ENCODE results near the gene TXNDC9.

DNA sequence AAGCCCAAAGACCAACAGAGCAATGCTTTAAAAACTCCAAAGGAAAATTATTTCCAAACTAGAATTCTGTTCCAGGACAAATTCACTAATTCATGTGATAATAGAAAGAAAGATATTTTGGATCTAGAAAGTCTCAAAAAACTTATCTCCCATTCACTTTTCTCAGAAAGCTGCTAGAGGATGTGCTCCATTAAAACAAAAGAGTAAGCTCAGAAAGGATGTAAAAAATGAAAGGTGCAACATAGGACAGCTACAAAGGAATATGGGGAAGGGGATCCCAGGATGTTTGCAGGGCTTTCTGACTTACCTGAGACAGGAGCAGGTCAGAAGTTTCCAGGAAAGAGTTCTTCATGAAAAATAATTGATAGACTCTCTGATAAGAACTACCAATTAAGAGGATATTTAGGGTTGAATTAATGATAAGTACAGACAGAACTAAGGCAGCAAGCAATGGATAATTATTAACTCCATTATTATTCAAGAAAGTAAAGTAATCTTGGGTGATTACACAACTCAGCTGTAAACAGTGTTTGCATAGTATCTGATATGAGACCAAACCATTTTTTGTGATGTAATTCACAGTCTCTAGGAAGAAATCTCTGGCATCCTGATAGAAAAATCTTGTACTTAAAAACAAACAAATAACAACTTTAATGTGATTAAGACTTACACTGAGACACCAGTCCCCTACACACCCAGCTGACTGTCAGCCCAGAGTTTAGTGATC is 56.0 kb downstream of the TXNDC9 start:
- TF ChIP-seq, protein P1, sequence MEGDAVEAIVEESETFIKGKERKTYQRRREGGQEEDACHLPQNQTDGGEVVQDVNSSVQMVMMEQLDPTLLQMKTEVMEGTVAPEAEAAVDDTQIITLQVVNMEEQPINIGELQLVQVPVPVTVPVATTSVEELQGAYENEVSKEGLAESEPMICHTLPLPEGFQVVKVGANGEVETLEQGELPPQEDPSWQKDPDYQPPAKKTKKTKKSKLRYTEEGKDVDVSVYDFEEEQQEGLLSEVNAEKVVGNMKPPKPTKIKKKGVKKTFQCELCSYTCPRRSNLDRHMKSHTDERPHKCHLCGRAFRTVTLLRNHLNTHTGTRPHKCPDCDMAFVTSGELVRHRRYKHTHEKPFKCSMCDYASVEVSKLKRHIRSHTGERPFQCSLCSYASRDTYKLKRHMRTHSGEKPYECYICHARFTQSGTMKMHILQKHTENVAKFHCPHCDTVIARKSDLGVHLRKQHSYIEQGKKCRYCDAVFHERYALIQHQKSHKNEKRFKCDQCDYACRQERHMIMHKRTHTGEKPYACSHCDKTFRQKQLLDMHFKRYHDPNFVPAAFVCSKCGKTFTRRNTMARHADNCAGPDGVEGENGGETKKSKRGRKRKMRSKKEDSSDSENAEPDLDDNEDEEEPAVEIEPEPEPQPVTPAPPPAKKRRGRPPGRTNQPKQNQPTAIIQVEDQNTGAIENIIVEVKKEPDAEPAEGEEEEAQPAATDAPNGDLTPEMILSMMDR (conservative IDR thresholded peaks at IDR 0.05 in 1 of 2, IDR thresholded peaks at IDR 0.05 in 1 of 2; ENCODE audit: low read depth in 1 of 2, low read length in 2 of 2) = no peak
- TF ChIP-seq EZH2 (IDR thresholded peaks at IDR 0.05; ENCODE audit: low read length, missing control alignments) = no peak

Data from fibroblast of lung (primary cell).